Effector CD8-positive, alpha-beta T cell (primary cell): Measurements from ENCODE around the gene SORL1.

Source experiments
- DNase-seq: peaks from one replicate; lab custom pipeline; 2025; lab: John Stamatoyannopoulos, UW

The SORL1 gene

GRCh38 chr11:121508449-121508848 is 56.3 kb downstream of the SORL1 start:
- no peak for DNase-seq

DNA sequence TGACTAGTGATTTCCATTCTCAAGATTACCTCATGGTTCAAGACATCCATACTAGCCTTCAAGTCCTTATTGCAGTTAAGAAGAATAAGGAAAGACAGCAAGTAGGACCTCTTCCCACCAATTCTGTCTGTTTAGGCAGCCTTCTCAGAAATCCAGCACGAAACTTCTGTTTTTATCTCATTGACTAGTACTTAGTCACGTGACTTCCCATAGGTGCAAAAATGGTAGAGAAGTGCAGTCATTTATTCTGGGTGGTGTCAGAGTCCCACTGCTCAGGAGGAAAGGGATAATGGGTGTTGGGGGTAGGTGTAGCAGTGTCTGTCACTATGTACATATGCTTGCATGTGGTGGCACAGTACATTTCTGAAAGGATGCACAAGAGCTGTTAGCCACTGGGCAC is 58.3 kb downstream of the SORL1 start:
- no peak for DNase-seq

GRCh38 chr11:121512468-121513465 is 60.7 kb downstream of the SORL1 start:
- no peak for DNase-seq

DNA sequence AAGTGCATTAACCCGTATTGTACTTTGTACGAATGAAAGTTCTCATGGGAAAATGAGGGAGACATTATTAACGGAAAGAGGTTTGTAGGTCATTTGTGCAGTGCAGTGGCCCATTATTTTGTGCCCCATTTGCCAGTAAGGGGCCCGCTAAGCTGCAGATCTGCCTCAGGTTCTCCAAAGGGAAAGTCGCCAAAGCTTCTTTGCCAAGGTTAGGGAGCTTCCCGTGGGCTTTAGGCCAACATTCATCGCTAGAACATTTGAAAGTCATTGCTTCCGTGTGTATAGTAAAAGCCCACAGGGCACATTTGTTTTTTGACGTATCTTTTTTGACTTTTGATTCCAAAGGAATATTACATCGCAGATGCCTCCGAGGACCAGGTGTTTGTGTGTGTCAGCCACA is 61.7 kb downstream of the SORL1 start:
- no peak for DNase-seq

DNA sequence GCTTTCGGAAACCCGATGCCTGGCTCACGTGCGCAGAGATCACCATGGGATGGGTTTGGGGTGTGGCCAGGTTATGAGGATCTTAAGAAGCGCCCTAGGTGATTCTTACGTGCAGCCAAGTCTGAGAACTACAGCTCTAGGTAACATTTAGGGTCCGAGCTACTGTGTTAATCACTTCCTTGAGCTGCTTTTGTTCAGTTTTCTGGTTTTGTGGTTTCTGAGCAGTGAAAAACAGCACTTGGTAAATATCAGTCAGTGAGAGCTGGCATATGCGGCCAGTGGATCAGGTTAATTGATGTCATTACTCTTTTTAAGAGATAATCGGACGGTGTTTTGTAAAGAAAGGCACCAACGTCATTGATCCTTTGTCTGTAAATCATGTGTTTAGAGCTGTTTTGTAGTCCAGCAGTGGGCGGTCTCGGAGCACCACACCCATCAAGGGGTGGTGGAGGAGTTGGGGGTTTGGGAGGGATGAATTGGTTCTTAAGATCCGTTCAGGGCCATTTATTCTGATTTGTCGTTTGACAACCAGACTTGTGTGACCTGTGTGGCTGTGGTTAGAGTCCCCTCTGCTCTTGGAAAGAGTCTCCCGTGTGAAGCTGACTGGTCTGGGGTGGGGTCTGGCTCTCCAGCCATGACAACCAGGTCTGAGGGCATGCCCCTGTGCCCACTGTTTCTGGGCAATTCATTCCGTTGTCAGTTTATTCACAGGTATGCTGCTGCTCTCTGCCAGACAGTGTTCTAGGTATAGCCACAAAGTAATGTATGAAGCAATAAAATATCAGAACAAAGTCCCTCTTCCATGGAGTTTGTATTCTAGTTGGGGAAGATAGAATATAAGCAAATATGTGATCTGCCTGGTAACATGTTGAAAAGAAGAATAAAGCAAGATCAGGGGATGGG is 62.6 kb downstream of the SORL1 start:
- DNase-seq, result no peak

GRCh38 chr11:121515335-121515671 is 63.2 kb downstream of the SORL1 start:
- no peak for DNase-seq

DNA sequence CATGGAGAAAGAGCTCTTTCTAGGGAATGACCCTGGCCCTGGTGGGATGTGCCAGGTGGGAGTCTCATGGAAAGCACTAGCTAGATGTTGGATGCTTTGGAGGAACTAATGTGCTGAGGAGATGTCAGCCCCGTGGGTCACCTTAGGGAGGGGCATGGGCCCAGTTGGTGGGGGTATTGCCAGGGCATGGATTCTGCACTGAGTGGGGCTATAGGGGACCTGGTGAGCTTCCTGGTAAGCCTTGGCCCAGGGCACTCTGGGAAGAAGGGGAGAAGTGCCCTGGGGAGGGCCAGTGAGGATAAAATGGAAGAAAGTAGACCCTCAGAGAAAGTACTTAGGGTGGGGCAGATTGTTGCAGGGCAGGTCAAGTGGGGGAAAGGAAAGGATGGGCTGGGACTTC is 65.9 kb downstream of the SORL1 start:
- DNase-seq, result no peak

GRCh38 chr11:121520243-121521144 is 68.4 kb downstream of the SORL1 start:
- DNase-seq, result no peak

DNA sequence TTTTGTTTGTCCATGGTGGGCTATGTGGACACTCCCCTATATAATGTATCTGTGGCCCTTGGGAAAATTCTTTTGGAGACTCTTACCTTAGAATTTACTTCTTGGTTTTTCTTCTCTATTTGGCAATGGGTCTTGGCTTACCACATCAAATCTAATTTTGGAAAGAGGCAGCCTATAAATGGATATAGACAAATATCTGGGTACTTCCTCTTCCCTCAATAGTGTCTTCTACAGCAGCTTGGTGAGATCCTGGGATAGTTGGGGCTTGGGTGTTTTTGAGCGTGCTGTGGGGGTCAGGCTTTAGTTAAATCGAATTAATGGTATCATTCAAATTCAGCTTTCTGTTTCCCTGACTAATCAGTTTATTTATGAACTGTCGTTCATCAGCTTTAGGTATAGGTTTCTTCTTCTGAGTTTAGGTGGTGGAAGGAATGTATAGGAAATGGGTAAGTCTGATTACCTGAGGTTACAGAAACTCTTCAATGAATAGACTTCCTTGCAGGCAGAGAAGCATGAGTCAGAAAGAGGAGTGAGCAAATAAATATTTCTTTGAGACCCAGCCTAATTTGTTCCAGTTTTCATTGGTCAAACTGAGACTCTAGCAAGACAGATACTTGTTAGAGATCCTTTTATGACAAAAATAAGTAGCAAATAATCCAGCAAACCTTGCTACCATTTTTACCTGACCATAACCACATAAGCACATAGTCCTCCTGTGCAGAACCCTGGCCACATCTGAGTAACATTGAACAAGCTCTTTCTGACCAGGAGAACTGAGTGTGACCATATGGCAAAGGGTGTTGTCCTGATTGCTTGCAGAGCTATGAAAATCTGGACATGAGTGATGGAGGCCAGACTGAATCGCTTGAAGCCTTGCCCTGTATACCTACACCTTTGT is 69.3 kb downstream of the SORL1 start:
- DNase-seq, result no peak

GRCh38 chr11:121522043-121522941 is 70.2 kb downstream of the SORL1 start:
- DNase-seq, result no peak

DNA sequence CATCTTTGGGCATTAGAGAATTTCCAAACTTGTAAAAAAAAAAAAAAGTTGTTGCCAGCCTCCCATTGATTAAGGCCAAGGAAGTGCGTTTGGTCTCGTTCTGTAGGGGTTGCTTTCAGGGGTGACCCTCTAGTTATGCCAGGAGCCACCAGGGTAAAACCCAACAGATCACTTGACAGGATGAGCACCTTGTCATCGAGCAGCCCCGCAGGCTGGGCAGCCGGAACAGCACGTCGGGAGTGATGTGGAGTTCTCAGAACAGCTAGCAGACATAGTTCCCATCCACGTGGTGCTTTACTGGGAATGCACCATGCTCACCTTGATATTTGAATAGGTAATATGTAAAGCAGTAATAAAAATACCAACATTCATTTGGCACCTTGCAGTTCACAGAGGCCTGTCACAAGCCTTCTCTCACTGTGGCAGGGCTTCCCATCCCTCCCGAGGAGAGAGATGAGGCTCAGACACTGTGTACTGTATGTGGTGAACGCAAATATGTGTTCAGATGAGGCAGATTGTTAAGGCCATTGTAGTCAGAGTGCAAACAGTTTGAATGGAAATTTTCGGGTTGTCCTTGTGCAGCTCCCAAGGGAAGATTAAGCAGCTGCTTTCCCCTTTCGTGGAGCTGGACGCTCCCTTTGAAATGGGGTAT is 71.6 kb downstream of the SORL1 start:
- no peak for DNase-seq

DNA sequence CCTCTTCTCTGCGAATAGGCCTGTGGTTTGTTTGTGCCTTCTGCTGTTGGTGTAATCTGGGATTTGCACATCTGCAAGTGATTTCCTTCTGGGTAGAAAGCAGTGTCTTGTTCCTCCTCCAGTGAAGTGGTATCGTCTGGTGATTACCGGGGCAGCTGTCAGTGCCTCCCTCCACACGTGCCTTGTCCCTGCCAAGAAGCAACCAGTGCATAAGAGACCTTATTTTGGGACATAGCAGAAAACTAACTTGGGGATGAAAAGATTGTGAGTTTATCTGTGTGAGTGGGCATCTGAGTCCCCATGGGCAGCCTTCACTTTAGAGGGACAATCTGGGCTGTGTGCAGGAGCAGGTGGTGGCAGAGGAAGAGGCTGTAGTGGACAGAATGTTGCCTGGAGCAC is 72.1 kb downstream of the SORL1 start:
- no peak for DNase-seq

DNA sequence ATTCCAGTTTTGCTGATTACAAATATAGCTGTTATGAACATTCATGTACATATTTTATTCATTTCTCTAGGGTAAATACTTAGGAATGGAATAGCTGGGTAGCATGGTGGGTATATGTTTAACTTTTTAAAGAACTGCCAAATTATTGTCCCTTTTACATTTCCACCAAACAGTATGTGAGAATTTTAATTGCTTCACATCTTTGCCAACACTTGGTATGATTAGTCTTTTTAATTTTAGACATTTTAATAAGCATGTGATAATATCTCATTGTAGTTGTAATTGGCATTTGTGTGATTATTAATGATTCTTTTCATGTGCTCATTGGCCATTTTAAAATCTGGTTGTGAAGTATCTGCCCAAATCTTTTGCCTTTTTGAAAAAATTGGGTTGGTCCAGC is 73.3 kb downstream of the SORL1 start:
- no peak for DNase-seq

GRCh38 chr11:121530257-121530656 is 78.1 kb downstream of the SORL1 start:
- no peak for DNase-seq

GRCh38 chr11:121533601-121534000 is 81.5 kb downstream of the SORL1 start:
- DNase-seq, result no peak

- no peak for DNase-seq
Observed at GRCh38 chr11:121534131-121535093, 82.3 kb downstream of the SORL1 start.

DNA sequence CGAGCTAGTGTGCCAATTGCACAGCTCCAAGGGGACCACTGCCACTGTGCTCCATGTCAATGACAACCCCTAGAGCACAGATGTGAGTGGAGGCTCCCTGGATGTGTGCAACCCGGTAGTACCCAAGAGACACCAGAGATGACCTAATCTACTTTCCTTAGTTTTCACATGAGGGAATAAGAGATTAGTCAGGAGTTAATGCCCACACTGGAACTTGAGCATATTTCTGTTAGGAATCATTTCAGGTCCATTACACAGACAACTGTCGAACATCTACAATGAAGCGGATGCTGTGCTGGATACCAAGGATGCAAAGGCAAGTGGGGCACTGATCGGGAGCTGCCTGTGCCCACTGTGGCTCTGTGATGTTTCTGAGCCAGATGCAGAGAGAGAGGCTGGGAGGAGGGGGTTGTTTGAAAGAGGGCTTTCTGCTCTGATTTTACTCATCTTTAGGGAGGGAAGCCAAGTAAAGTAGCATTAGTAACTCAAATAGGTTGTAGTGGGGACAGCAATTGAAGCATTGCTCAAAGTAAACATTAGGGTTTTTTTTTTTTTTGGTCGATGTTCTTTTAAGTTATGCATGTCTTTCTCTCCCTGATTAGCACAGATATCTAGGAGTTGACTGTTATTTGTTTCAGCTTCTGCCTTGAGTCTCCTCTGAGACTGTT is 83.1 kb downstream of the SORL1 start:
- no peak for DNase-seq
